HG03565 (cell line): ENCODE data around the gene TCL1A.
"Not testable (repeated sequence)": the region's sequence is repeated elsewhere in the genome, so short reads cannot be mapped to it uniquely, and the experiment has no call there.

Experiments used
- ATAC-seq: cut with Tn5 transposase; IDR thresholded peaks from one replicate; pipeline ENCODE4 v1.9.1; 2021; ENCODE audit warnings: mild to moderate bottlenecking, moderate library complexity; ENCODE audit not compliant: unreplicated experiment

Gene TCL1A, protein sequence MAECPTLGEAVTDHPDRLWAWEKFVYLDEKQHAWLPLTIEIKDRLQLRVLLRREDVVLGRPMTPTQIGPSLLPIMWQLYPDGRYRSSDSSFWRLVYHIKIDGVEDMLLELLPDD

DNA sequence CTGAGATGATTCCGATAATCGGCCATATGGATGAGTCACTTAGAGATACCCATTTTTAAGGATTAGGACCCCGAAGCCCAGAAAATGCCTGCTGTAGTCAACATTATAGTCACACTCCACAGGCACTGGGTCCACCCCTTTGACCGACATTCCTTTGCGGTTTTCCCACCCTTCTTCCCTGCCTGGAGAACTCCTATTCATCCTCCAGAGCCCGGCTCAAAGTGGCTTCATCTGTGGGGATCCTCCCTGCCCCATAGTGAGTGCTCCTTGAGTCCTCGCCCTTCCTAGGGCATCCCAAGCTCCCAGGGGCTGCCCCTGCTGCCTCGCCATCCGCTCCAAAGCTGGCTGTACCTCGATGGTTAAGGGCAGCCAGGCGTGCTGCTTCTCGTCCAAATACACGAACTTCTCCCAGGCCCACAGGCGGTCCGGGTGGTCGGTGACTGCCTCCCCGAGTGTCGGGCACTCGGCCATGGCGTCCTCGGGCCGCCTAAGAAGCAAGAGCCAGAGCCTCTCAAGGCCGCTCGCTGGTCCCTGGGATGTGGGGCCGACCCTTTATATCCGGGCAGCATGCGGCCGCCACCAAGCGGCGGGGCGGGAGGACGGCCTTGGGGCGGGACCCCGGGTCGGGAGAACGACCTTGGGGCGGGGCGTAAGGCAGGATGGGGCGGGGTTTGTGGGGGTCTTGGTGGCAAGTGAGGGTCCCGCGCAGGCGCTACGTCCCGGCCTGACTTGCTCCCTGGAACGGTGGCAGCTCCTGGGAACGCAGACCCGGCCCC is at the start of gene TCL1A:
TCL1A (minus strand) TSS at position 530 of the 776 bp plus-strand sequence; CDS start at position 471, 59 bp downstream.
- peak; percentile 76 for ATAC-seq

DNA sequence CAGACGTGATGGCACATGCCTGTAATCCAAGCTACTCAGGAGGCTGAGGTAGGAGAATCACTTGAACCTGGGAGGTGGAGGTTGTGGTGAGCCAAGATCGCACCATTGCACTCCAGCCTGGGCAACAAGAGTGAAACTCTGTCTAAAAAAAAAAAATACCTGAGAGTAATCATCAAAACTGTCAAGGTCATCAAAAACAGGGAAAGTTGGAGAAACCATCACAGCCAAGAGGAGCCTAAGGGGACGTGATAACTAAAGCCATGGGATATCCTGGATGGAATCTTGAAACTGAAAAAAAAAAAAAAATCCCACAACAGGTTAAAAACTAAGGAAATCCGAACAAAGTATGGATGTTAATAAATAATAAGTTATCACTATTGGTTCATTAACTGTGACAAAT is 49.1 kb upstream of the TCL1A start:
- not testable (repeated sequence) for ATAC-seq

DNA sequence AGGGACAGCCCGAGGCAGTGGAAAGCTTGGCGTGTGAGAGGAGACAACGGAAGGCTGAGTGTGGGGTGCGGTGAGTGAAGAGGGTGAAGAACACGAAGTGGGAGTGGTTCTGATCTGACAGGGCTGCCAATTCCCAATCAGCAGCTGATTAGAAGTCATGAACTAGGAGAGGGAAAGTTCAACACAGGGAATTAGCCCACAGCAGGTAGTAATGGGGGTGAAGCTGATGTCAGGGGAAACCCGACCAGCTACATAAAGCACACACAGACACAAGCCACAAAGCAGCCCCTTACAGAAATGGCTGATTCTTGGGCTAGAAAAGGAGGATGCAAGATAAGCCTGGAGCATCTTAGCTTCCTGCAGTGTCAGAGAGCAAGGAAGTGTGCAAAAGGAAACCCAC is 47.5 kb upstream of the TCL1A start:
- no peak for ATAC-seq

DNA sequence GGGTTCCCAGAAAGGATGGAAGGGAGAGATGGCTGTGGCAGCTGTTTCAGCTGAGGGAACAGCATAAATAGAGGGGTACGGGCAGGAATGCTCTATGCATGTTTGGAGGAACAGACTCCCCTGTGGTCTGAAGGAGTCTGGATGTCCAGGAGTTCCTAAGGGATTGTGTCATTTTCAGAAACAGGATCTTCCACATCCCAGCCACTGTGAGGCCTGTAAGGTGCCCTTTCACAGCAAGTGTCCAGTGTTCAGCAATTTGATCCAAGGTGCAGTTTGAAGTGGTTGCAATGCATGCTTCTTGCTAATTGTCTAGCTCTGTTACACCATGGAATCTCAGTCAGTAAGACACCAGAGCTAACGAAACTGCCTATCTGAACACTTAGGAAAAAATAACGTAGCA is 46.7 kb upstream of the TCL1A start:
- ATAC-seq, result no peak

DNA sequence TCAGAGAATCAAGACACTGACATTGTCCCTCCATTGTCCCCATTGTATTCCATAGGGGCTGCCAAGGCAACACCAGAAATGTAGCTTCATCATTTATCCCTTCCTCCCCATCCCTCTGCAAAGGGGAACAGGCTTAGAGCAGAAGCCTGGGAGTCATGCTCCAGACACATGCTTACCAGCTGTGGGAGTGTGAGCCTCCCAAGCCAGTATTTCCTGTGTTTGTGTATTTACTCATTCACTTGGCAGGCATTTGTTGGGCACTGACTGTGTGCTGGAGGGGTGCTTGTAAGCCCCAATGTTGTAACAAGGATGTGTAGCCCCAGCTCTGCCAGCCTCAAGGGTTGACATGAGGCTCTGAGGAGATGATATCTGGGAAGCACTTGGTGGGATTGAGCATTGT is 46.0 kb upstream of the TCL1A start:
- no peak for ATAC-seq

DNA sequence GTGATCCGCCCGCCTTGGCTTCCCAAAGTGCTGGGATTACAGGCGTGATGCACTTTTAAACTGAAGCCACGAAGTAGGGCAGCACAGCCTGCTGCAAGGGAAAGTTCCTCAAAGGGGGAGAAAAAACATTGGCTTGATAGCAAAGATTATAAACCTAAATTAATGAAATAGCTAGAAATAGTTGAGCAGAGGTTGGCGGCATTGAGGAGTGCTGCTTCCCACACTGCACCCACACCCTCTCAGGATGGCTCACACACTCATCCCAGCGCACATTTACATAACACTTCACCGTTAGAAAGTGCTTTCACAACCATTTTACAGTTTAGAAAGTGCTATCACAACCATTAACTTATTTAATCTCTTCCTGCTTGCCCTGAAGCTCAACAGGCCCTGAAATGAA is 44.4 kb upstream of the TCL1A start:
- ATAC-seq, result no peak

DNA sequence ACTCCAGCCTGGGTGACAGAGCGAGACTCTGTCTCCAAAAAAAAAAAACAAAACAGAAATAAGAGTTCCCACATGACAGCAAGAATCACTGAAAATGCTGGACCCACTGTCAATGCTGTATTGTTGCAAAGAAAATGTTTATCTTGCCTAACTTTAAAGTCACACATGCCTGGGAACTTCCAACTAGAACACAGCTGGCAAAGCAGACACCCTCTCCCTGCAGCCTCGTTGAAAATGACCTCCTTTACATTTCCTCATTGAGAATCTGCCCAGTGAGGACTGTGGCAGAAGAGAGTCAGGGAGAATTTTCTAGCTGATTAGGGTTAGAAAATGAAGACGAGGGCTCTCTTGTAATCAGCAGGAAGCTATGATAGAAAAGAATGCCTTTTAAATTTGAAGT is 42.8 kb upstream of the TCL1A start:
- ATAC-seq, result no peak

DNA sequence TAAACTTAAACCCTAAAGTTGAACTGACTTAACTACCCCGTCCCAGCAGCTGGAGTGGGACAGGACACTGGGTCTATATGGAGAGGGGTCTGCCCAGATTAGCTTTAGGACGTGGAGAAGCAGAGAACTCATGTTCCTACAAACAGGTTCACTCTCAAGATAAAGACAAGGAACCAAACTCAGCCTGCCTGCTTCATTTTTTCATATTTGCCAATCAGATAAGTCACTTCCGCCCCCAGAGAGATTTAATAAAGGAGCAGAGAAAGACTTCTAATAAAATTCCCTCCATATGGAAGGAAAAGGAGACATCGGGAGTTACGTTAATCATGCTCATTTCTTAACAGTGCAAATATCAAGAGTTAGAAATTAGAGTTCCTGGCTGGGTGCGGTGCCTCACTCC is 42.2 kb upstream of the TCL1A start:
- no peak for ATAC-seq

DNA sequence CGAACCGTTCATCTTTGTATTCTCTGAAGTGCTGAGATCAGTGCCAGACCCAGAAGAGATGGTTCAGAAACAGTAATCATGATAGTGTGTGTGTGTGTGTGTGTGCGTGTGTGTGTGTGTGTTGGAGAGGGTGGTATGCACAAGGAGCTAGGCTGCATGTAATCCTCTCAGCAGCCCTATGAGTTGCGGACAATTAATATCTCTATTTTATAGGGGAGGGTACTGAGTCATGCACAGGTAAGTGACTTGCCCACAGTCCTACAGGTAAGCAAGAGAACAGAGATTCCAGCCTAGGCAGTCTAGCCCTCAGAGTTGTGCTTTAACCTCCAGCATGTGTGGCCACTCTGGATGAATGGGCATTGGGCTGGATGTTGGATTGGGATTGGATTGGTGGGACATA is 27.9 kb upstream of the TCL1A start:
- ATAC-seq, result no peak

DNA sequence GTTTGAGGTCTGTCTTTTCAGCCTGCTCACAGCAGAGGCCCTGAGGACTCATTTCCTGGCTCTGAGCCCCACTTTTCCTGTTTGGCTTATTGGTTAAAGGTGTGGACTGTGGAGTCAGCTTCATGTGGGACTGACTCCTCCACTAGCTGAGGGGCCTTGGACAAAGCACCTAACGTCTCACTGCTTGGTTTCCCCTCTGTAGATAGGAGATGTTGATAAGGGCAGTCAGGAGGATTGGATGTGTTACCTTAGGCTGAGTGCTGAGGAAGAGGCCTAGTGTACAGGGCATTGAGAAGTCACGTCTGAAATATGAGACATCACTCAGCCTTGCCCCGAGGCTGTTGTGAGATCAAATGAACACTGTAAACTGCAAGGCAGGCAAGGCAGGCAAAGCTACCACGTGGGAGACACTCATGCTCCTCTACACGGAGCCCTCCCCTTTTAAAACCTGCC is 27.1 kb upstream of the TCL1A start:
- ATAC-seq, result no peak

DNA sequence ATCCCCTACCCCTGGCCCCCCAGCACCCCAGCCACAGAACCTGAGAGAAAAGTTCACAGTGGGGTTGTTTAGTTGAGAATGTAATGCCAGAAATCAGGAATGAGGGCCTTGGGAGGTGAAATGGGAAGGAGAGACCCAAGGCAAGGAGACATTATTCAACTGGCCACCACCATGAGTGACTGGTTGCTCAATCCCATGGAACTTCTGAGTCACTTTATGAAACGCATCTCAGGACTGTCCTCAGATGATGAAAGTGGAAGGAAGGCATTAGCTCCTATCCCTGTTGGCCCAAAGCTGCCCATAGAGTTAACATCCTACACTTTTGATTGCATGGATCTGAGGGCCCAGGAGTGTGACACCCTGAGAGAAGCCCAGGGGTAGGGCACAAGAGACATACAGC is 25.4 kb upstream of the TCL1A start:
- ATAC-seq, result no peak

DNA sequence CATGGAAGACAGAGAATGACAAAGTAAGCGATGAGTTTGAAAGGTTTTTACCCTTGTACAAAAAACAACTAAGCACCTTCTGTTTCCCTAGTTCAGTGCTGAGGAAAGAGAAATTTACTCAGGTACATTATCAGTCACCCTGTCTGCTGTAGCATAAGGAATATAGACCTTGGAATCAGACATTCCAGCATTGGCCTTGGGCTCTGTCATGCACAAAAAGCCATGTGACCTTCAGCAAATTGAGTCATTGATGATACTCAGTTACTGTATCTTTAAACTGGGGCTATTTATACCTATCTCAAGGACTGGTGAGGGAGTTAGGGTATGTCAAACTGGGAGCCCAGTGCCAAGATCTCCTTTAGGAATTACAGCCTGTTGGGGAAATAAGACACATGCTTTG is 19.3 kb upstream of the TCL1A start:
- no peak for ATAC-seq

DNA sequence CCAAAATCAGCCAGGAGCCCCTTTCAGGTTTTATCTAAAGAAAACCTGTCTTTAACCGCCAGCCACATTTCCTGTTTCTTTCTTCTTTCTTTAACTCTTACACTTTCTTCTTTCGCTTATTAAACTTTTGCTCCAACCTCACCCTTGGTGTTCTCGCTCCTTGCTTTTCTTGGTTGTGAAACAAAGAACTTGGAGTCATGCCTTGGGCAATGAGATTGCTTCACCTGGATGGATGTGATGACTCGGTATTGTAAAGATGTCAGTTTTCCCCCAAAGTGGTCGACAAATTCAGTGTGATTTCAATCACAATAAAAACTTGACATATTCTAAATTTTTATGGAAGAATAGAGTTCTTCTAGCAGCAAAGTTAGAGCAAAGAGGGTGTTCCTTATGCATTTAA is 16.2 kb upstream of the TCL1A start:
- ATAC-seq, result no peak

DNA sequence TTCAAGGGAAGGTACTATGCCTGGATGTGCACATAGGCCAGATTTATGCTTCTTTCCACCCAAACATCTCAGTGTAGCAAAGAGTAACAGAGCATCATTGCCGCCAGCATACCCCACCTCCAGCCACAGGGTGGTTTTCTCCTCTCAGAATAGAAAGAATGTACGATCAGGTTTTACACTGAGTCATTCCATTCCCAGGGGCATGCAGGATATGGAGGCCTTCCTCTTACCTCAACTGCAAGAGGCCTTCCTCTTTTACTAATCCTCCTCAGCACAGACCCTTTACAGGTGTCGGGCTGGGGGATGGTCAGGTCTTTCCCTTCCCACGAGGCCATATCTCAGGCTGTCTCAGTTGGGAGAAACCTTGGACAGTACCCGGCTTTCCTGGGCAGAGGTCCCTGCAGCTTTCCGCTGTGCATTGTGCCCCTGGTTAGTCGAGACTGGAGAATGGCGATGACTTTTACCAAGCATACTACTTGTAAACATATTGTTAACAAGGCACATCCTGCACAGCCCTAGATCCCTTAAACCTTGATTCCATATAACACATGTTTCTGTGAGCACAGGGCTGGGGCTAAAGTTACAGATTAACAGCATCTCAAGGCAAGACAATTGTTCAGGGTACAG is 15.6 kb upstream of the TCL1A start:
- ATAC-seq, result not testable (repeated sequence)

DNA sequence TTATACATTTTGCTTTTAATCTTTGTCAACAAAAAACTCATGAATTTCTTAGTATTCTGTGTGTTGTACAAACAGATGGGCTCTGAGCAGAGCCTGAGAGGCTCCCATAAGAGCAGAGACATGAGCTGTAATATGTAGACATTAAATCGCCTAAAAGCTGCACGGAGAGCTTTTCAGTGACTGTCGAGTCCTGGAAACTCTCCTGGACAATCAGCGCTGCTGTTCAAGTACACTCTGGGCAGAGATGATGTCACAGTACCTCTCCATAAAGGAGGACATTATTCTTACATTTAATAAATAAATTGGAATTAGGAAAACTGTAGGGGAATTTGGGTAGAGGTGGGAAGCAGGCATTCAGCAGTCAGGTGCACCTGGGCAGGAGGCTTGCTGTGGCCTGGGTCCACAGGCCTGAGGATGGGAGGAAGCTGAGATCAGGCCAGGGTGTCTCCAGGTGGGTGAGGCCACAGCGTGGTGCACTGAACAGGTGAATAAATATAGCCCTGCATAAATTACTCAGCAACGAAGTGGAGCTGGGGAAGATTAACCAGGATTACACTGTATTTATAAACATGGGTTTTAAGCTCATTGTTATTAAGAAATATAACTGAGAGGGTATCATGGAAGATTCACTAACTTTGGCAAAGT is 13.3 kb upstream of the TCL1A start:
- no peak for ATAC-seq

DNA sequence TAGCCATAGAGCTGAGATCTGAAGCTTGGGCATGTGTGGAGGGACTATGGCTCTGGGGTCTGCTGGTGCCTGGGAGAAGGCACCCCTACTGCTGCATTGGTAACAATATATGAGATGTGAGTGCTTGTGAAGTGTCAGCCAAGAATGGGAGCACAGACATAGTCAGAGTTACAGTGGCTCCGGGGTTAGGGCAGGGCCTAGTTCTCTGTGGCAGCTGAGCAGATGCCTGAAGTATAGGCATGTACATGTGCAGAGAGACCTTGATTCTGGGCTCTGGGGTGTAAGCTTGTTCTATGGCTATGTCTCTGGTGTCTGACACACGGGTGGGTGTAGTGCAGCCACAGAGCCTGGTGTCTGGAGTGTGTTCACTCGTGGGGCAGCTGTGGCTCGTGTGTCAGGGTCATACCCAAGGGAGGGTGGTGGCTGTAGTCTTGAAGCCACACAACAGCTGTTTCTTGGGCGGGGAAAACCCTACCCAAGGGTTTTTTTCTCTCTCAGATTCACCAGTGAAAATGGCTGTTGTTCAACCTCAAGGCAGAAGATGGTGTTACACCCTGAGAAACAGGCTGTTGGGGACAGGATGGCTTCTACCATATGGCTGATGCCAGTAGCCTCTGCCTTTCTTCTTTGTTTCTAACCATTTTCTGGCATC is 11.9 kb upstream of the TCL1A start:
- peak; percentile 68 for ATAC-seq

DNA sequence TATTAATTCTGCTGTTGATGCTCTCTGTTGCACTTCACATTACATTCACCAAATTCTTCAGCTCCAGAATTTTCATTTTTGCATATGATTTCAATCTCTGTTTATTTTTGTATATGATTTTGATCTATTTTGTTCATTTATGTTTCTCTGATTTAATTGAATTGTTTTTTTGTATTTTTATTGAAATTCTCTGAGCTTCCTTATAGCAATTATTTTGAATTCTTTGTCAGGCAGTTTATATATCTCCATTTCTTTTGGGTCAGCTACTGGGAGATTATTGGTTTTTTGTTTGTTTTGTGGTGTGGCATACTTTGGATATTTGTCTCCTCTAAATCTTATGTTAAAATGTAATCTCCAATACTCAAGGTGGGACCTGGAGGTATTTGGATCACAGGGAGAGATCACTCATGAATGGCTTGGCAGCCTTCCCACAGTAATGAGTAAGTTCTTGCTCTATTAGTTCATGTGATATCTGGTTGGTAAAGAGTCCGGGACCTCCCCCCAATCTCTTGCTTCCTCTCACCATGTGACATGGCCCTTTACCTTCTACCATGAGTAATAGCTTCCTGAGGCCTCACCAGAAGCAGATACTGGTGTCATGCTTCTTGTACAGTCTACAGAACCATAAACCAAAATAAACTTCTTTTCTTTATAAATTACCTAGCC is 8.7 kb upstream of the TCL1A start:
- no peak for ATAC-seq

DNA sequence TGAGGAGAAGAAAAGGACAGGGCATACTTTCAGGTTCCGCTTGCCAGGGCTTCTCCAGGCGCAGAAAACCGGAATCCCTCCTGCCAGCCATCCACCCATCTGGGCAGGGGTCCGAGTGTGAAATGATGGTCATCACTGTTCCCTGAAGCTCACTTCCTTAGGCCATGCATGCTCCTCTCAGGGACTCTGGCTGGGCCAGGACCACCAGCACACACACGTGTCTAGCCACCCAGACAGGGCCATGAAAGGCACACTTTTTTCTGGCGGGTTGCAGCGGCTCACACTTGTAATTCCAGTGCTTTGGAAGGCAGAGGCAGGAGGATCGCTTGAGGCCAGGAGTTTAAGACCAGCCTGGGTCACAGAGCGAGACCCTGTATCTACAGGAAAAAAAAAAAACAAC is 1.5 kb downstream of the TCL1A start:
- ATAC-seq, result no peak

DNA sequence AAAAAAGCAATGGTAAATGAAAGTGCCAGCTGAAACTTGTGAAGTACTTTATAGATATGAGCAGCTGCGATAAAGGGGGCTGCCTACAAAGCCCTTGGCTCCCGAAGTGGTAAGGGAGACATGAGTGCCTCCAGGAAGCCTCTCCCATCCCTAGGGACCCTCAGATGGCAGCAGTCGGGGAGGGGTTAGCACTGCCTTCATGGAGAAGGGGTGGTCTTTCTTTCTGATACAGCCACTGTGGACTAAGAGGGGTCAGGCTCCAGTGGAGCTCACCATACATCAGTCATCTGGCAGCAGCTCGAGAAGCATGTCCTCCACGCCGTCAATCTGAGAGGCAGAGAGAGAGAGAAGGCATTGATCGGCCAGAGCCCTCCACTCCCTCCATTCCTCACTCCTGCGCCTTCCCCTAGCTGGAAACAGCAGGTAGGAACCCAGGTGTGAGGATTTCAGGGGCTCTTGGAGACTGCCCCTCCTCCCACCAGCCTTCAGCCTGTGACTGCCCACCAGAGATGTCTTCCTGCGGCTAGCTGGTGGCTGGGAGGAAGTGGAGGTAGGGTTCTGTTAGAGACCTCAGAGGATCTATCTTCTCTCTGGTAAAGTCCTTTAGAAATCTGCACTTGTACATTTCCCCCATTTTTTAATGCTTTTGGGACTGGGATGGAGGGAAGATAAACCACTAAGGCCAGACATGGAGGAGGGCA is 2.3 kb downstream of the TCL1A start:
- ATAC-seq, result no peak

DNA sequence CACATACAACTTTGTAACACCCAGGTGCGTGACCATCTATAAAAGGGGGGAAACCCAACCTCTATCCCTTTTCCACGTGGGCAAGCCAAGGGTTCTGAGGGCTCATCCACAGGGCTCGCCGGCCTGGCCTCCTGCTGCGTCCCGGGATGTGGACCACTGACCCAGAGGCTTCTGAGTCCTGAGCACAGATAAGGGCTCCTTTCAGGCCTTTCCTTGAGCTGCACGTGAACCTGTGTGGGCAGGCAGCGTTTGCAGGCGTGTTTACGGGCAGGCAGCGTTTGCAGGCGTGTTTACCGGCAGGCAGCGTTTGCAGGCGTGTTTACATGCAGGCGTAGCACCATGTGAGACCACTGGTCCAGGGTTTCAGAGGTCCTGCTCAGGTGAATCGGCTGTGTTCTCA is 3.8 kb downstream of the TCL1A start:
- no peak for ATAC-seq
